Measurements from ENCODE around the gene TXK. TPM values are rescaled to one million over a fixed set of nuclear protein-coding genes. Genes with fewer than 3 reads are reported as not detected.

TXK gene
- total RNA-seq, 1 experiment from 2014 or later = 1.4 TPM

DNA sequence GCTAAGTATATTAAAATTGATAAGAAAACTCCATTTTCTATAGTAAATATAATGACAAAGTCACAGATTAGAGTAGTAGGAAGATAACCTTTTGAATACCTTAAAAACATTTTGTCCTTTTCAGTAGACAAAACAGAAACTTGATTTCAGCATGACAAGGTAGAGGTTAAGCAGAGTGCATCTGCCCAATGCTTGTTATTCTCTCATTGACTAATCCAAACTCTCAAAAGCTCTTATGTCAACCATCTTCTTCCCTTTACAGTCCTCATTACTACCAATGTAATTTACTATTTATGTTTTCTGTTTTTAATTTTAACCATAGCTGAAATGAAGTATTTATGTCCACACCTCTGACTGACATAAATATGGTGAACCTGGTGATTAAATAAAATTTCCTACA lies 106.4 kb downstream of the TXK start:
- TF ChIP-seq EZH2 (IDR thresholded peaks at IDR 0.05; ENCODE audit: borderline replicate concordance, low read depth, low read length, poor library complexity, severe bottlenecking) = no peak
- TF ChIP-seq, protein P1, sequence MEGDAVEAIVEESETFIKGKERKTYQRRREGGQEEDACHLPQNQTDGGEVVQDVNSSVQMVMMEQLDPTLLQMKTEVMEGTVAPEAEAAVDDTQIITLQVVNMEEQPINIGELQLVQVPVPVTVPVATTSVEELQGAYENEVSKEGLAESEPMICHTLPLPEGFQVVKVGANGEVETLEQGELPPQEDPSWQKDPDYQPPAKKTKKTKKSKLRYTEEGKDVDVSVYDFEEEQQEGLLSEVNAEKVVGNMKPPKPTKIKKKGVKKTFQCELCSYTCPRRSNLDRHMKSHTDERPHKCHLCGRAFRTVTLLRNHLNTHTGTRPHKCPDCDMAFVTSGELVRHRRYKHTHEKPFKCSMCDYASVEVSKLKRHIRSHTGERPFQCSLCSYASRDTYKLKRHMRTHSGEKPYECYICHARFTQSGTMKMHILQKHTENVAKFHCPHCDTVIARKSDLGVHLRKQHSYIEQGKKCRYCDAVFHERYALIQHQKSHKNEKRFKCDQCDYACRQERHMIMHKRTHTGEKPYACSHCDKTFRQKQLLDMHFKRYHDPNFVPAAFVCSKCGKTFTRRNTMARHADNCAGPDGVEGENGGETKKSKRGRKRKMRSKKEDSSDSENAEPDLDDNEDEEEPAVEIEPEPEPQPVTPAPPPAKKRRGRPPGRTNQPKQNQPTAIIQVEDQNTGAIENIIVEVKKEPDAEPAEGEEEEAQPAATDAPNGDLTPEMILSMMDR (conservative IDR thresholded peaks at IDR 0.05; ENCODE audit: low read depth, low read length) = no peak
- Histone ChIP-seq H3K27ac (ENCODE audit: low read depth, low read length, poor library complexity, severe bottlenecking) (no peak overlapping the region), H3K27me3 (replicated peaks; ENCODE audit: insufficient read depth, low read depth, low read length, poor library complexity) (no peaks in the 10 kb centered on the region), H3K36me3 (ENCODE audit: insufficient read depth, low read length, poor library complexity, severe bottlenecking) (no peaks in the 10 kb centered on the region), H3K9me3 (ENCODE audit: low read depth, low read length, poor library complexity, severe bottlenecking) (no peaks in the 10 kb centered on the region), H3K4me3 (ENCODE audit: low read depth, low read length, poor library complexity, severe bottlenecking) (no peak overlapping the region), H3K4me1 (ENCODE audit: insufficient read depth, low read length, poor library complexity, severe bottlenecking) (no peaks in the 10 kb centered on the region)
- no TSS peak for BruUV-seq (replicated peaks)
- ChIA-PET CTCF (no interaction called here), POLR2A (ENCODE audit: low non-redundant PET) (no interaction called here)
- intact Hi-C loops (cut with micrococcal nuclease; ENCODE audit: unreplicated experiment) = no loop called here
- DNase-seq (ENCODE audit: low spot score) = no peak

DNA sequence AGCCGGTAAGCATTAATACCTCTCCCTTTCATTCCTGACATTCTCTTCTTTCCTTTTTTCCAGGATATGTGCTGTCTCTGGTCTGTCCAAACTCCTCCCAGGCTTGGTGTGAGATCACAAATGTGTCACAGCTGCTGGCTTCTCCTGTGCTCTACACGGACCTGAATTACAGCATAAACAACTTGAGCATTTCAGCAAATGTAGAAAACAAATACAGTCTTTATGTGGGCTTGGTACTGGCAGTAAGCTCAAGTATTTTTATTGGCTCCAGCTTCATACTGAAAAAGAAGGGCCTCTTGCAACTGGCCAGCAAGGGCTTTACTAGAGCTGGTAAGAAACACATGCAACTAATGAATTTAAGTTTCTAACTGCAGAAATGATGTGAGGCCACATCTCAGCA lies 109.0 kb downstream of the TXK start:
- CTCF ChIA-PET = no interaction called here
- intact Hi-C loops (cut with micrococcal nuclease; ENCODE audit: unreplicated experiment) = no loop called here
- no peak overlapping the region for H3K4me3 ChIP-seq (ENCODE audit: low read depth, low read length, poor library complexity, severe bottlenecking)
- no peaks in the 10 kb centered on the region for H3K27me3 ChIP-seq (replicated peaks; ENCODE audit: insufficient read depth, low read depth, low read length, poor library complexity)
- no peaks in the 10 kb centered on the region for H3K4me1 ChIP-seq (ENCODE audit: insufficient read depth, low read length, poor library complexity, severe bottlenecking)
- no peaks in the 10 kb centered on the region for H3K36me3 ChIP-seq (ENCODE audit: insufficient read depth, low read length, poor library complexity, severe bottlenecking)
- H3K9me3 ChIP-seq (ENCODE audit: low read depth, low read length, poor library complexity, severe bottlenecking) = no peaks in the 10 kb centered on the region
- no peak for DNase-seq (ENCODE audit: low spot score)
- BruUV-seq (replicated peaks) = no TSS peak
- no peak for TF ChIP-seq EZH2 (IDR thresholded peaks at IDR 0.05; ENCODE audit: borderline replicate concordance, low read depth, low read length, poor library complexity, severe bottlenecking)
- TF ChIP-seq, protein P1 (conservative IDR thresholded peaks at IDR 0.05; ENCODE audit: low read depth, low read length) = no peak
- POLR2A ChIA-PET (ENCODE audit: low non-redundant PET) = no interaction called here
- H3K27ac ChIP-seq (ENCODE audit: low read depth, low read length, poor library complexity, severe bottlenecking) = no peak overlapping the region

DNA sequence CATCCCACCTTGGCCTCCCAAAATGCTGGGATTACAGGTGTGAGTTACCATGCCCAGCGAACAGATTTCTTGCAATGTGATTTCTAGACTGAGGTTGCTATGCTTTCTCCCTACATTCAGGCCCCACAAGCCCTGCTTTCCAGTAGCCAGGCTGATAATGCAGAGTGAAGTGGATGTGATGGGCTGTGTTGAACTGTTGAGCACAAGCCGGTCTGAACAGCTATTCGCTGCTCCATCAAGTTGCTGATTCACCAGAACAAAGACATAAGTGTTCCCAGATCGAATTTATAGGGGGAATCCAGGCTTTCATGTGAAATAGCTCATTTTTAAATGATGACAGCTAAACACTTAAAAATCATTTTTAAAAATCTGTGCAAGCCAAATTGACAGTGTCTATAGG lies 109.5 kb downstream of the TXK start:
- H3K4me1 ChIP-seq (ENCODE audit: insufficient read depth, low read length, poor library complexity, severe bottlenecking) = no peaks in the 10 kb centered on the region
- ChIA-PET POLR2A (ENCODE audit: low non-redundant PET) (no interaction called here), CTCF (no interaction called here)
- intact Hi-C loops (cut with micrococcal nuclease; ENCODE audit: unreplicated experiment) = no loop called here
- no peak overlapping the region for H3K27ac ChIP-seq (ENCODE audit: low read depth, low read length, poor library complexity, severe bottlenecking)
- H3K36me3 ChIP-seq (ENCODE audit: insufficient read depth, low read length, poor library complexity, severe bottlenecking) = no peaks in the 10 kb centered on the region
- DNase-seq (ENCODE audit: low spot score) = no peak
- H3K27me3 ChIP-seq (replicated peaks; ENCODE audit: insufficient read depth, low read depth, low read length, poor library complexity) = no peaks in the 10 kb centered on the region
- no peak overlapping the region for H3K4me3 ChIP-seq (ENCODE audit: low read depth, low read length, poor library complexity, severe bottlenecking)
- no TSS peak for BruUV-seq (replicated peaks)
- TF ChIP-seq, protein P1 (conservative IDR thresholded peaks at IDR 0.05; ENCODE audit: low read depth, low read length) = no peak
- H3K9me3 ChIP-seq (ENCODE audit: low read depth, low read length, poor library complexity, severe bottlenecking) = no peaks in the 10 kb centered on the region
